ENCODE data around the gene ENAH. TPM values are rescaled to one million over a fixed set of nuclear protein-coding genes. Genes with fewer than 3 reads are reported as not detected.

The ENAH gene
- polyA plus RNA-seq, 3 donors, result 0.12 TPM; not detected in 2

DNA sequence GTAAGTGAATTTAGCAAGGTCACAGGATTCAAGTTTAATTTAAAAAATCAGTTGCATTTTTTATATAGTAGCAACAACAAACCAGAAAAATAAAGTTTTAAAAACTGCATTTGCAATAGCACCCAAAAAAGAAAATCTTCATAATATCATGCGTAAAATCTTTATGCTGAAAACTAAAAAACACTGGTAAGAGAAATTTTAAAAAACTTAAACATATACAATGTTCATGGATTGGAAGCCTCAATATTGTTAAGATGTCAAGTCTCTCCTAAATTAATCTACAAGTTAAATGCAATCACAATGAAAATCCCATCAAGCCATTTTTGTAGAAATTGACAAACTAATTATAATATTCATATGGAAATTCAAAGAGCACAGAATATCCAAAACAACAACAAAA lies 65.6 kb downstream of the ENAH start:
- H3K79me2 ChIP-seq (ENCODE audit: insufficient read depth, low read length), result no peaks in the 10 kb centered on the region
- TF ChIP-seq, protein P1, sequence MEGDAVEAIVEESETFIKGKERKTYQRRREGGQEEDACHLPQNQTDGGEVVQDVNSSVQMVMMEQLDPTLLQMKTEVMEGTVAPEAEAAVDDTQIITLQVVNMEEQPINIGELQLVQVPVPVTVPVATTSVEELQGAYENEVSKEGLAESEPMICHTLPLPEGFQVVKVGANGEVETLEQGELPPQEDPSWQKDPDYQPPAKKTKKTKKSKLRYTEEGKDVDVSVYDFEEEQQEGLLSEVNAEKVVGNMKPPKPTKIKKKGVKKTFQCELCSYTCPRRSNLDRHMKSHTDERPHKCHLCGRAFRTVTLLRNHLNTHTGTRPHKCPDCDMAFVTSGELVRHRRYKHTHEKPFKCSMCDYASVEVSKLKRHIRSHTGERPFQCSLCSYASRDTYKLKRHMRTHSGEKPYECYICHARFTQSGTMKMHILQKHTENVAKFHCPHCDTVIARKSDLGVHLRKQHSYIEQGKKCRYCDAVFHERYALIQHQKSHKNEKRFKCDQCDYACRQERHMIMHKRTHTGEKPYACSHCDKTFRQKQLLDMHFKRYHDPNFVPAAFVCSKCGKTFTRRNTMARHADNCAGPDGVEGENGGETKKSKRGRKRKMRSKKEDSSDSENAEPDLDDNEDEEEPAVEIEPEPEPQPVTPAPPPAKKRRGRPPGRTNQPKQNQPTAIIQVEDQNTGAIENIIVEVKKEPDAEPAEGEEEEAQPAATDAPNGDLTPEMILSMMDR (IDR thresholded peaks at IDR 0.05), result no peak
- intact Hi-C loops (cut with micrococcal nuclease), result no loop called here

DNA sequence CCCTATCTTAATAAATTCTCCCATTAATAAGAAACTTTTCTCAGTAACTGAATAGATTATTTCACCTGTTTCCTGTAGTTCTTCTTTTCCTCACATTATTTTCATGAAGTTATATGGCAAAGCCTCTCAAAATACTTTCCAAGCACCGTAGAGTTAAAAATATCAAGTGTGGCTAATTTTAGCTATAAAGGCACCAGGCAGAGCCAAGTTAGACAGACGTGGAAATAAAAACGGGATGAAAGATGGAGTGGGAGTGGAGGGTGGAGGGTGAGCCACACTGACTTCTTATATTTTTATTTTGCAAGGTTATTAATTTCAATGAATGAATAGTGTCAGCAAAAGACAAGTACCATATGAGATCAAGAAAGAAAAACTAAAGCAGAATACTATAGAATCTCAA lies 71.7 kb downstream of the ENAH start:
- no peak overlapping the region for H3K27ac Mint-ChIP-seq
- 60% methylated on average over 1 of the region's 3 CpGs for WGBS (ENCODE audit: insufficient coverage)

More for the DNA sequence above, 65.6 kb downstream of the ENAH start:
- H3K36me3 Mint-ChIP-seq, result no peaks in the 10 kb centered on the region
- no peak overlapping the region for H3K4me3 Mint-ChIP-seq
- Histone ChIP-seq H3K27ac (ENCODE audit: low read depth in 1 of 2, low read length in 2 of 2) (no peak overlapping the region), H3K36me3 (replicated peaks in 1 of 2; ENCODE audit: control insufficient read depth in 1 of 2, insufficient read depth in 2 of 2, low read length in 2 of 2) (no peaks in the 10 kb centered on the region), H4K20me1 (ENCODE audit: insufficient read depth, low read length) (no peaks in the 10 kb centered on the region), H3K4me1 (ENCODE audit: control insufficient read depth in 1 of 2, insufficient read depth in 2 of 2, low read length in 2 of 2) (no peaks in the 10 kb centered on the region), H2AFZ (ENCODE audit: insufficient read depth, low read depth, low read length, poor library complexity, severe bottlenecking) (no peak overlapping the region), H3K9me3 (replicated peaks in 1 of 2; ENCODE audit: control insufficient read depth in 1 of 2, insufficient read depth in 1 of 2, low read length in 2 of 2) (no peaks in the 10 kb centered on the region), H3K4me3 (replicated peaks in 1 of 3; ENCODE audit: low read depth in 2 of 3, low read length in 3 of 3) (no peak overlapping the region), H3K27me3 (ENCODE audit: control insufficient read depth in 2 of 2, insufficient read depth in 2 of 2, low read length in 2 of 2) (no peaks in the 10 kb centered on the region), H3K4me2 (replicated peaks; ENCODE audit: extremely low read depth, low read length, poor library complexity, severe bottlenecking) (no peak overlapping the region), H3K9ac (ENCODE audit: insufficient read depth, low read length, poor library complexity, severe bottlenecking) (no peak overlapping the region)
- H3K9me3 Mint-ChIP-seq, result no peaks in the 10 kb centered on the region
- no peak overlapping the region for H3K27ac Mint-ChIP-seq
- peaks cover 6 to 11% (median 6%) of the 10 kb centered on the region in 3 donors for H3K27me3 Mint-ChIP-seq (ENCODE audit: low read depth in 3 of 3)
- no peaks in the 10 kb centered on the region for H3K4me1 Mint-ChIP-seq
- no peak for DNase-seq
- no CpG with 5 or more reads among the region's 1 CpG for WGBS (ENCODE audit: insufficient coverage)

More for the DNA sequence above, 71.7 kb downstream of the ENAH start:
- Mint-ChIP-seq H3K27me3 (ENCODE audit: low read depth in 3 of 3) (peaks cover 0 to 4% (median 1%) of the 10 kb centered on the region in 3 donors), H3K9me3 (no peaks in the 10 kb centered on the region), H3K36me3 (no peaks in the 10 kb centered on the region), H3K4me3 (no peak overlapping the region), H3K4me1 (no peaks in the 10 kb centered on the region)
- H3K36me3 ChIP-seq (replicated peaks in 1 of 2; ENCODE audit: control insufficient read depth in 1 of 2, insufficient read depth in 2 of 2, low read length in 2 of 2), result no peaks in the 10 kb centered on the region
- no peak overlapping the region for H3K4me2 ChIP-seq (replicated peaks; ENCODE audit: extremely low read depth, low read length, poor library complexity, severe bottlenecking)
- no peaks in the 10 kb centered on the region for H3K27me3 ChIP-seq (ENCODE audit: control insufficient read depth in 2 of 2, insufficient read depth in 2 of 2, low read length in 2 of 2)
- no peak overlapping the region for H3K27ac ChIP-seq (ENCODE audit: low read depth in 1 of 2, low read length in 2 of 2)
- no peak overlapping the region for H3K9ac ChIP-seq (ENCODE audit: insufficient read depth, low read length, poor library complexity, severe bottlenecking)
- no peaks in the 10 kb centered on the region for H3K9me3 ChIP-seq (replicated peaks in 1 of 2; ENCODE audit: control insufficient read depth in 1 of 2, insufficient read depth in 1 of 2, low read length in 2 of 2)
- TF ChIP-seq, protein P1 (IDR thresholded peaks at IDR 0.05), result no peak
- no peak overlapping the region for H3K4me3 ChIP-seq (replicated peaks in 1 of 3; ENCODE audit: low read depth in 2 of 3, low read length in 3 of 3)
- no peaks in the 10 kb centered on the region for H4K20me1 ChIP-seq (ENCODE audit: insufficient read depth, low read length)
- H2AFZ ChIP-seq (ENCODE audit: insufficient read depth, low read depth, low read length, poor library complexity, severe bottlenecking), result no peak overlapping the region
- DNase-seq, result no peak
- no peaks in the 10 kb centered on the region for H3K4me1 ChIP-seq (ENCODE audit: control insufficient read depth in 1 of 2, insufficient read depth in 2 of 2, low read length in 2 of 2)
- intact Hi-C loops (cut with micrococcal nuclease), result no loop called here
- H3K79me2 ChIP-seq (ENCODE audit: insufficient read depth, low read length), result no peaks in the 10 kb centered on the region
